ENCODE measurements around the gene FAR2.
"Not testable (repeated sequence)": the region's sequence is repeated elsewhere in the genome, so short reads cannot be mapped to it uniquely, and the experiment has no call there.

Gene FAR2

DNA sequence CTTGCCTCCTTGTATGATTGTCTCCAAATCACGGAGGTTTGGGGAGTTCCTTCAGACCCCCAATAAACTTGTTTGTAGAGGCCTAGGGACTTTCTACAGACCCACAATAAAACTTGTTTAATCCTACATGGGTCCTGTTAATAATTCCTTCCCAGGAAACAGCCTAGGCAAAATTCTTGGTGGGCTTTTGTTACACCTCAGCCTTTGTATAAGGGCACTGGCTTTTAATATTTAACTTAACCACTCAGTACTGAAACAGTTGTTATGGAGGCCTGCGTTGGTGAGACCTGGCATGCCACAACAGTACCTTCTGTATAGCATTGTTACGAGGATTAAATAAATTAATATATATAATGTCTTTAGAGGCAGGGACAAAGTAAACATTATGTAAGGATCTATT lies 32.7 kb upstream of the FAR2 start:
- TF ChIP-seq, protein P1, sequence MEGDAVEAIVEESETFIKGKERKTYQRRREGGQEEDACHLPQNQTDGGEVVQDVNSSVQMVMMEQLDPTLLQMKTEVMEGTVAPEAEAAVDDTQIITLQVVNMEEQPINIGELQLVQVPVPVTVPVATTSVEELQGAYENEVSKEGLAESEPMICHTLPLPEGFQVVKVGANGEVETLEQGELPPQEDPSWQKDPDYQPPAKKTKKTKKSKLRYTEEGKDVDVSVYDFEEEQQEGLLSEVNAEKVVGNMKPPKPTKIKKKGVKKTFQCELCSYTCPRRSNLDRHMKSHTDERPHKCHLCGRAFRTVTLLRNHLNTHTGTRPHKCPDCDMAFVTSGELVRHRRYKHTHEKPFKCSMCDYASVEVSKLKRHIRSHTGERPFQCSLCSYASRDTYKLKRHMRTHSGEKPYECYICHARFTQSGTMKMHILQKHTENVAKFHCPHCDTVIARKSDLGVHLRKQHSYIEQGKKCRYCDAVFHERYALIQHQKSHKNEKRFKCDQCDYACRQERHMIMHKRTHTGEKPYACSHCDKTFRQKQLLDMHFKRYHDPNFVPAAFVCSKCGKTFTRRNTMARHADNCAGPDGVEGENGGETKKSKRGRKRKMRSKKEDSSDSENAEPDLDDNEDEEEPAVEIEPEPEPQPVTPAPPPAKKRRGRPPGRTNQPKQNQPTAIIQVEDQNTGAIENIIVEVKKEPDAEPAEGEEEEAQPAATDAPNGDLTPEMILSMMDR (IDR thresholded peaks at IDR 0.05; ENCODE audit: low read depth, low read length, missing control alignments), result no peak
- in situ Hi-C loops (cut with HindIII; ENCODE audit: low sequenced_read_pairs), result loop anchor here (5.0 kb wide), 1 partner anchor 44 kb away; no protein-coding TSS in a partner anchor
- no peak for DNase-seq (ENCODE audit: low read depth)
- no peak overlapping the region for H3K4me3 ChIP-seq (ENCODE audit: low read depth, low read length)

DNA sequence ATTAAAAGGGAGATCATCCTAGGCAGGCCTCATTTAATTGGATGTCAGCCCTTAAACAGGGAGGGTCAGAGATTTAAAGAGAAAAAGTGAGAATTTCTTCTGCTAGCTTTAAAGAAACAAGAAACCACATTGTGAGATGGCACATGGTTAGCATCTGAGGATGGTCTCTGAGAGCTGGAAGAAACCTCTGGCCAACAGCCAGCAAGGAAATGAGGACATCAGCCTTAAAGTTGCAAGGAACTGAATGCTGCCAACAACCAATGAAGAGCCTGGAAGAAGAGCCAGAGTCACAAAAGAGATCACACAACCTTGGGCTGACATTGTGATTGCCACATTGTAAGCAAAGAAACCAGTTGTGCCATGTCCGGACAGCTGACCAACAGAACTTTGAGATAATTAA lies 17.5 kb upstream of the FAR2 start:
- TF ChIP-seq, protein P1 (IDR thresholded peaks at IDR 0.05; ENCODE audit: low read depth, low read length, missing control alignments), result no peak
- H3K4me3 ChIP-seq (ENCODE audit: low read depth, low read length), result no peak overlapping the region
- DNase-seq (ENCODE audit: low read depth), result no peak
- in situ Hi-C loops (cut with HindIII; ENCODE audit: low sequenced_read_pairs), result no loop called here

- in situ Hi-C loops (cut with HindIII; ENCODE audit: low sequenced_read_pairs), result no loop called here
- DNase-seq (ENCODE audit: low read depth), result no peak
- TF ChIP-seq, protein P1 (IDR thresholded peaks at IDR 0.05; ENCODE audit: low read depth, low read length, missing control alignments), result no peak
- H3K4me3 ChIP-seq (ENCODE audit: low read depth, low read length), result no peak overlapping the region
These were observed 16.8 kb upstream of the FAR2 start for GRCh38 chr12:29132316-29132715.

GRCh38 chr12:29133181-29133580 lies 15.9 kb upstream of the FAR2 start:
- no peak overlapping the region for H3K4me3 ChIP-seq (ENCODE audit: low read depth, low read length)

GRCh38 chr12:29133680-29134079 lies 15.4 kb upstream of the FAR2 start:
- no peak overlapping the region for H3K4me3 ChIP-seq (ENCODE audit: low read depth, low read length)
- TF ChIP-seq, protein P1 (IDR thresholded peaks at IDR 0.05; ENCODE audit: low read depth, low read length, missing control alignments), result no peak
- DNase-seq (ENCODE audit: low read depth), result no peak
- in situ Hi-C loops (cut with HindIII; ENCODE audit: low sequenced_read_pairs), result no loop called here

More at GRCh38 chr12:29133181-29133580, 15.9 kb upstream of the FAR2 start:
- no peak for DNase-seq (ENCODE audit: low read depth)
- TF ChIP-seq, protein P1 (IDR thresholded peaks at IDR 0.05; ENCODE audit: low read depth, low read length, missing control alignments), result no peak
- in situ Hi-C loops (cut with HindIII; ENCODE audit: low sequenced_read_pairs), result no loop called here

GRCh38 chr12:29138256-29138655 lies 10.8 kb upstream of the FAR2 start:
- H3K4me3 ChIP-seq (ENCODE audit: low read depth, low read length); DNase-seq (ENCODE audit: low read depth); in situ Hi-C loops (cut with HindIII; ENCODE audit: low sequenced_read_pairs): not testable (repeated sequence)

GRCh38 chr12:29138855-29139254 lies 10.2 kb upstream of the FAR2 start:
- DNase-seq (ENCODE audit: low read depth); in situ Hi-C loops (cut with HindIII; ENCODE audit: low sequenced_read_pairs): not testable (repeated sequence)

More at GRCh38 chr12:29138855-29139254, 10.2 kb upstream of the FAR2 start:
- H3K4me3 ChIP-seq (ENCODE audit: low read depth, low read length), result not testable (repeated sequence)
